Activated naive CD8-positive, alpha-beta T cell treated with anti-CD3 and anti-CD28 coated beads, Interleukin-2, amount 10 ng/mL, durations not matched to agents 7 days and 5 days (primary cell): ENCODE data around the gene KREMEN1. TPM values are rescaled to one million over a fixed set of nuclear protein-coding genes. Genes with fewer than 3 reads are reported as not detected.
"Not testable (repeated sequence)": the region's sequence is repeated elsewhere in the genome, so short reads cannot be mapped to it uniquely, and the experiment has no call there.

Experiments
- ATAC-seq: fragments of 150-1000 bp; cut with Tn5 transposase; one replicate; pipeline ENCODE4 v1.10.0; 2021; ENCODE audit warnings: low read depth, moderate library complexity
- POLR2A ChIA-PET: fragments of 350-600 bp; sonication (Branson Sonifier 250); formaldehyde crosslinking; loops from one replicate; lab custom pipeline; 2021; ENCODE audit warnings: antibody characterized with exemption; lab: Charles Lee
- DNase-seq: peaks from one replicate; pipeline ENCODE4 v3.0.0; 2021
- H3K27ac Mint-ChIP-seq: one replicate; pipeline ENCODE4 v1.8.0; 2022; ENCODE audit warnings: mild to moderate bottlenecking, mixed read lengths
- H3K27me3 Mint-ChIP-seq: one replicate; pipeline ENCODE4 v1.8.0; 2022; ENCODE audit warnings: mild to moderate bottlenecking, moderate library complexity, mixed read lengths
- H3K36me3 Mint-ChIP-seq: one replicate; pipeline ENCODE4 v1.8.0; 2021; ENCODE audit warnings: mild to moderate bottlenecking, mixed read lengths
- H3K4me1 Mint-ChIP-seq: one replicate; pipeline ENCODE4 v1.8.0; 2021; ENCODE audit warnings: mixed read lengths
- H3K4me3 Mint-ChIP-seq: one replicate; pipeline ENCODE4 v1.8.0; 2022; ENCODE audit warnings: mild to moderate bottlenecking, moderate library complexity, mixed read lengths
- H3K9me3 Mint-ChIP-seq: one replicate; pipeline ENCODE4 v1.8.0; 2021; ENCODE audit warnings: mixed read lengths
- total RNA-seq, 2 experiments: library from RNA; stranded (reverse); gene quantifications; one replicate each; pipeline ENCODE4 v1.2.3, GENCODE V29; 2021

Gene KREMEN1
- total RNA-seq, 2 experiments from 2014 or later, result 0.19 to 0.26 TPM

DNA sequence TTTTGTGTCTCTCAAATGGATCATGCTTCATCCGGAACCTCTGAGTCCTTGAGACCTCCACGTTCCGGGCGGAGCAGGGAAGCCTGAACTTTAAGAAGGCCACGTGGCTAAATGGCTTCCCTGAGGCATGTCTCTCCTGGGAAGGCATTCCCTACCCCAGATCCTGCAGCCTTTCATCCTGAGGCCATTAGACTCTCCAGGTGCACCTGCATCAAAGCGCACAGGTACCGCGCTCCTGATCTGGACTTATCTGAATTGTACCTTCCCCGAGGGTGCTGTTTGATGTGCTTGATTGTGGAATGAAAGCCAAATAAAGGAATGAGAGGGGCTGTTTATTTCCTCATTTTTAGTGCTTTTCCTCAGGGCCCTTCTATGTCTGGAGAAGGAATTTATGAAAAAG is 33.7 kb upstream of the KREMEN1 start:
- H3K4me1 Mint-ChIP-seq, result peaks cover 7% of the 10 kb centered on the region
- H3K36me3 Mint-ChIP-seq, result no peaks in the 10 kb centered on the region
- H3K27ac Mint-ChIP-seq, result no peak overlapping the region
- peaks cover 17% of the 10 kb centered on the region for H3K27me3 Mint-ChIP-seq
- no peaks in the 10 kb centered on the region for H3K9me3 Mint-ChIP-seq
- POLR2A ChIA-PET, result no interaction called here
- H3K4me3 Mint-ChIP-seq, result no peak overlapping the region
- no peak for ATAC-seq
- DNase-seq, result no peak

- H3K27me3 Mint-ChIP-seq, result peaks cover 12% of the 10 kb centered on the region
- H3K27ac Mint-ChIP-seq, H3K4me3 Mint-ChIP-seq, H3K9me3 Mint-ChIP-seq, H3K36me3 Mint-ChIP-seq, H3K4me1 Mint-ChIP-seq, DNase-seq, ATAC-seq, POLR2A ChIA-PET: not testable (repeated sequence)
These were observed 33.2 kb upstream of the KREMEN1 start for GRCh38 chr22:29039684-29040083.

GRCh38 chr22:29040385-29041275 is 32.2 kb upstream of the KREMEN1 start:
- no peak overlapping the region for H3K27ac Mint-ChIP-seq
- no peak overlapping the region for H3K4me3 Mint-ChIP-seq
- peak; percentile 67 for ATAC-seq
- no peaks in the 10 kb centered on the region for H3K9me3 Mint-ChIP-seq
- DNase-seq, result no peak
- H3K27me3 Mint-ChIP-seq, result peaks cover 11% of the 10 kb centered on the region
- peaks cover 7% of the 10 kb centered on the region for H3K4me1 Mint-ChIP-seq
- POLR2A ChIA-PET, result interaction anchor here (0.6 kb wide), 1 partner anchor 625 kb away, joined by 3 read pairs; no protein-coding TSS in a partner anchor
- no peaks in the 10 kb centered on the region for H3K36me3 Mint-ChIP-seq

- Mint-ChIP-seq H3K4me3 (no peak overlapping the region), H3K4me1 (peaks cover 7% of the 10 kb centered on the region), H3K27me3 (peaks cover 11% of the 10 kb centered on the region), H3K36me3 (no peaks in the 10 kb centered on the region), H3K27ac (no peak overlapping the region), H3K9me3 (no peaks in the 10 kb centered on the region)
- POLR2A ChIA-PET, result no interaction called here
- DNase-seq (no peak), ATAC-seq (no peak)
These were observed 31.4 kb upstream of the KREMEN1 start for GRCh38 chr22:29041408-29041807.

DNA sequence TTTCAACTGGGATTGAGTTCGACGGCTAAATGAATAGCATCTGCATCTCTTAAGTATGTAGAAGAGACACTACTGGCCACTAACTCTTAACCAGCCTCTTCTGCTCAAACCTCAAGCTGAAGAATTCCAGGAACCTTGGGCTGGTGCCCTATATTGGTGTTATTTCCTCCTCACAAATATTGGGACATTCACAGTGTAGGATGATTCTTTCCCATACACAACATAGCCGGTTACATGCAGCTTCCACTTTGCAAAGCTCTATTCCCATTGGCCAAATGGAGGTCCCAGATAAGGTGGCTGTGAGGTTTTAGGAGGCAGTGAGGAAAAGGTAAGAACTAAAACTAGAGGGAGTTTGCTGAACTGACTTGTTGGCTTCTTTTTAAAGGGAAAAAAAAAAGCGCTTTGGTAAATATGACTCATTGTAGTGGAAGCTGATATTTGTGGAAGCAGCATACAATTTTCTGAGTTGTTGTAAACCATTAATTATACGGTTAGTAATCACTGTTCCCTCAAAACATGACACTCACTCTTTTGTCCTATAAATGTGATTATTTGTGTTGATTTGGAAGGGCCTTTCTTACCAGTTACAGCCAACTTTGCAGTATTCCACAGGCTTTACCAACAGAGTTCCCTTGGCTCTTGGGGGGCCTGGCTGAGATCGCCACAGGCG is 28.8 kb upstream of the KREMEN1 start:
- H3K36me3 Mint-ChIP-seq, result no peaks in the 10 kb centered on the region

GRCh38 chr22:29044657-29045176 is 28.1 kb upstream of the KREMEN1 start:
- no peaks in the 10 kb centered on the region for H3K36me3 Mint-ChIP-seq
- peaks cover 8% of the 10 kb centered on the region for H3K27me3 Mint-ChIP-seq
- DNase-seq (no peak), ATAC-seq (no peak)
- H3K4me3 Mint-ChIP-seq, result no peak overlapping the region
- POLR2A ChIA-PET, result no interaction called here
- H3K4me1 Mint-ChIP-seq, result peaks cover 7% of the 10 kb centered on the region
- no peak overlapping the region for H3K27ac Mint-ChIP-seq
- no peaks in the 10 kb centered on the region for H3K9me3 Mint-ChIP-seq

More for the DNA sequence above, 28.8 kb upstream of the KREMEN1 start:
- no peak overlapping the region for H3K27ac Mint-ChIP-seq
- H3K4me3 Mint-ChIP-seq, result no peak overlapping the region
- ATAC-seq (no peak), DNase-seq (no peak)
- POLR2A ChIA-PET, result interaction anchor here (2.1 kb wide), 1 partner anchor 10 kb away, joined by 5 read pairs; no protein-coding TSS in a partner anchor
- peaks cover 8% of the 10 kb centered on the region for H3K27me3 Mint-ChIP-seq
- H3K4me1 Mint-ChIP-seq, result peaks cover 7% of the 10 kb centered on the region
- no peaks in the 10 kb centered on the region for H3K9me3 Mint-ChIP-seq

DNA sequence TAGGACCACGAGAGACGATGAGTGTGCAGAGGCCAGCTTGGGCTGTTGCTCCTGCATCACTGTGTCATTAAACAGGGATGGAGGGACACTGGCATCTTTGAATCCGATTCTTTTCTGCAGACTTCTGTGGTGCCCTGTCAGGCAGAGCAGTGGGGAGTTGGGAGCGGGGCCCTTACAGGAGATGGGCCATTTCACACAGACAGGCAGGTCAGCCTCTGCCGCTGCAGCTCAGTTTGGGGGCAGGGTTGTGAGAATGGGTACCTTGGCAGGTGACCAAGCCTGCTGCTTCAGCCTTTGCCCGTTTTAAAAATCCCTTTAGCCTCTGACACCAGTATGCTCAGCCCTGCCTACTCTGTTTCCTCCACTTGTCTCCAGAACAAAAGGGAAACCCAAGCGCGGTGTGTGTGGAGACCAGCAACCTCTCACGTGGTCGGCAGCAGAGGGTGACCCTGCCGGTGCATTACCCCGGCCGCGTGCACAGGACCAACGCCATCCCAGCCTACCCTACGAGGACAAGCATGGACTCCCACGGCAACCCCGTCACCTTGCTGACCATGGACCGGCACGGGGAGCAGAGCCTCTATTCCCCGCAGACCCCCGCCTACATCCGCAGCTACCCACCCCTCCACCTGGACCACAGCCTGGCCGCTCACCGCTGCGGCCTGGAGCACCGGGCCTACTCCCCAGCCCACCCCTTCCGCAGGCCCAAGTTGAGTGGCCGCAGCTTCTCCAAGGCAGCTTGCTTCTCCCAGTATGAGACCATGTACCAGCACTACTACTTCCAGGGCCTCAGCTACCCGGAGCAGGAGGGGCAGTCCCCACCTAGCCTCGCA is 23.8 kb upstream of the KREMEN1 start:
- H3K36me3 Mint-ChIP-seq, result no peaks in the 10 kb centered on the region
- POLR2A ChIA-PET, result no interaction called here
- DNase-seq, result no peak
- no peaks in the 10 kb centered on the region for H3K27me3 Mint-ChIP-seq
- no peak overlapping the region for H3K27ac Mint-ChIP-seq
- no peak overlapping the region for H3K4me3 Mint-ChIP-seq
- no peaks in the 10 kb centered on the region for H3K4me1 Mint-ChIP-seq
- no peak for ATAC-seq
- H3K9me3 Mint-ChIP-seq, result no peaks in the 10 kb centered on the region

DNA sequence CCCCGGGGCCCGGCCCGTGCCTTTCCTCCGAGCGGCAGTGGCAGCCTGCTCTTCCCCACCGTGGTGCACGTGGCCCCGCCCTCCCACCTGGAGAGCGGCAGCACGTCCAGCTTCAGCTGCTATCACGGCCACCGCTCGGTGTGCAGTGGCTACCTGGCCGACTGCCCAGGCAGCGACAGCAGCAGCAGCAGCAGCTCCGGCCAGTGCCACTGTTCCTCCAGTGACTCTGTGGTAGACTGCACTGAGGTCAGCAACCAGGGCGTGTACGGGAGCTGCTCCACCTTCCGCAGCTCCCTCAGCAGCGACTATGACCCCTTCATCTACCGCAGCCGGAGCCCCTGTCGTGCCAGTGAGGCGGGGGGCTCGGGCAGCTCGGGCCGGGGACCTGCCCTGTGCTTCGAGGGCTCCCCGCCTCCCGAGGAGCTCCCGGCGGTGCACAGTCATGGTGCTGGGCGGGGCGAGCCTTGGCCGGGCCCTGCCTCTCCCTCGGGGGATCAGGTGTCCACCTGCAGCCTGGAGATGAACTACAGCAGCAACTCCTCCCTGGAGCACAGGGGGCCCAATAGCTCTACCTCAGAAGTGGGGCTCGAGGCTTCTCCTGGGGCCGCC is 23.1 kb upstream of the KREMEN1 start:
- POLR2A ChIA-PET, result no interaction called here
- H3K36me3 Mint-ChIP-seq, result no peaks in the 10 kb centered on the region
- DNase-seq, result no peak
- no peaks in the 10 kb centered on the region for H3K9me3 Mint-ChIP-seq
- no peaks in the 10 kb centered on the region for H3K4me1 Mint-ChIP-seq
- H3K27ac Mint-ChIP-seq, result no peak overlapping the region
- ATAC-seq, result no peak
- no peak overlapping the region for H3K4me3 Mint-ChIP-seq
- peaks cover 1% of the 10 kb centered on the region for H3K27me3 Mint-ChIP-seq

DNA sequence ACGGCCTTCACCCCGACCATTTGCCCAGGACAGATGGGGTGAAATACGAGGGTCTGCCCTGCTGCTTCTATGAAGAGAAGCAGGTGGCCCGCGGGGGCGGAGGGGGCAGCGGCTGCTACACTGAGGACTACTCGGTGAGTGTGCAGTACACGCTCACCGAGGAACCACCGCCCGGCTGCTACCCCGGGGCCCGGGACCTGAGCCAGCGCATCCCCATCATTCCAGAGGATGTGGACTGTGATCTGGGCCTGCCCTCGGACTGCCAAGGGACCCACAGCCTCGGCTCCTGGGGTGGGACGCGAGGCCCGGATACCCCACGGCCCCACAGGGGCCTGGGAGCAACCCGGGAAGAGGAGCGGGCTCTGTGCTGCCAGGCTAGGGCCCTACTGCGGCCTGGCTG is 22.4 kb upstream of the KREMEN1 start:
- Mint-ChIP-seq H3K4me1 (no peaks in the 10 kb centered on the region), H3K27me3 (peaks cover 5% of the 10 kb centered on the region), H3K36me3 (no peaks in the 10 kb centered on the region), H3K9me3 (no peaks in the 10 kb centered on the region), H3K27ac (no peak overlapping the region), H3K4me3 (no peak overlapping the region)
- ATAC-seq (no peak), DNase-seq (no peak)
- POLR2A ChIA-PET, result no interaction called here

DNA sequence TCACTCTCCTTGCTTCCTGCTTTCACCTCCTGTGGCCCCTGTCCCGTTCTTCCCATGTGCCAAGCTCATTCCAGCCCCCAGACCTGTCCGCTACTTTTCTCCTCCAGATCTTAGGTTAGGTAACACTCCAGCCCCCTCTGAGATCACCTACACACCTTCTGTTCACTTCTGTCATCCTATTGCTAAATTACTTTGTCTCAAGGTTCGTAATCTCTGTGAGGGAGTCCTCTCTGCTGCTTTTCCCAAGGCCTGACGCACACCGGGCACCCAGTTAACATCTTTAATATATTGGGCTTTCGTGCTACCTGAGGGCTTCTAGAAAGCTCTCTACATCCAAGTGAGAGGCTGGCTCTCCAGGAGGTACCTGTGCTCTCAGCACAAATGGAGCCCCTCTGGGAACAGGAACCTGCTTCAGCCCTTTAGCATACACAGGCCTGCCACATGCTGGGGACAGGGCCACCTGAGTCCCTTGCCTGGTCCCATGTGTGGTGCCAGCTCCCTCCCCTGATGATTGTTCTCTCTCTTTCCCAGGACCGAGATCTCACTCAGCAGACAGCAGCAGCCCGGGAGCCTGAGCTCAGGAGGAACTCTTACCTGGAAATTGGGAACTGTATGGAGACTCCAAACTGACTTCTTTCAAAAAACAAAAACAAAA is 19.7 kb upstream of the KREMEN1 start:
- POLR2A ChIA-PET, result interaction anchor here (1.6 kb wide), 1 partner anchor 10 kb away, joined by 5 read pairs; no protein-coding TSS in a partner anchor

DNA sequence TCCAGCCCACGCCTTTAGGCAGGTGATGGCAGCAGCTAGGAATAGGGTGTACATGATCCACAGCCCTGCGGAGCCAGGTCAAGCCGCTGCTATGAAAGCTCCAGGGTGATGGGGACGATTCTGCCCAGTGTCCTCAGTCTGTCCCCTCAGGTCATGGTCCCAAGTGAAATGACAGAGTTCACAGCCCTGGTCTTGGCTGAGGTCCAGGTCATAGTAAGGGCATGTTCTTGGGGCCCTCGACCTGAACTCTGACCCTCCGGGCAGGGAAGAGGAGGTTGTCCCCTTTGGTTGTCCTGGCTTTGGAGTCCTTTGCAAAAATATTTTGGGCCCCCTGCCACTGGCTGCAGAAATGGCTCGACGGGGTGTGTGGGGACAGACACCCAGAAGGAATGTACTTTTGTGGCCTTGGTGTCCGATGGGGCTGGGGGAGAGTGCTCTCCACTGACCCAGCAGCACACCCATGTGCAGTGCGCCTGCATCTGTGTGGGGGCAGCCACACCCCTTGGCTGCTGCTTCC is 18.5 kb upstream of the KREMEN1 start:
- Mint-ChIP-seq H3K27me3 (peaks cover 13% of the 10 kb centered on the region), H3K27ac (no peak overlapping the region), H3K4me1 (no peaks in the 10 kb centered on the region), H3K36me3 (no peaks in the 10 kb centered on the region), H3K9me3 (no peaks in the 10 kb centered on the region), H3K4me3 (no peak overlapping the region)
- ATAC-seq (no peak), DNase-seq (no peak)
- POLR2A ChIA-PET, result interaction anchor here (1.6 kb wide), 1 partner anchor 11 kb away, joined by 5 read pairs; no protein-coding TSS in a partner anchor

More for the DNA sequence above, 19.7 kb upstream of the KREMEN1 start:
- peaks cover 5% of the 10 kb centered on the region for H3K27me3 Mint-ChIP-seq
- H3K4me3 Mint-ChIP-seq, result no peak overlapping the region
- H3K9me3 Mint-ChIP-seq, result no peaks in the 10 kb centered on the region
- no peak overlapping the region for H3K27ac Mint-ChIP-seq
- no peaks in the 10 kb centered on the region for H3K36me3 Mint-ChIP-seq
- no peaks in the 10 kb centered on the region for H3K4me1 Mint-ChIP-seq
- ATAC-seq (no peak), DNase-seq (no peak)

- Mint-ChIP-seq H3K4me1 (no peaks in the 10 kb centered on the region), H3K27ac (no peak overlapping the region), H3K4me3 (no peak overlapping the region), H3K9me3 (no peaks in the 10 kb centered on the region), H3K36me3 (no peaks in the 10 kb centered on the region), H3K27me3 (peaks cover 15% of the 10 kb centered on the region)
- ATAC-seq (no peak), DNase-seq (no peak)
- POLR2A ChIA-PET, result no interaction called here
These were observed 17.5 kb upstream of the KREMEN1 start for GRCh38 chr22:29055192-29055830.
